OCI-LY7 (cell line): ENCODE results near the gene CAPN5. TPM values are rescaled to one million over a fixed set of nuclear protein-coding genes. Genes with fewer than 3 reads are reported as not detected.

Source experiments
- BruUV-seq: library from RNA; stranded (reverse); fragments of 400-500 nt; replicated peaks from 2 replicates; lab custom pipeline; 2021; lab: Mats Ljungman, UMichigan
- CTCF ChIA-PET: fragments of 300-600 bp; sonication (Branson Sonifier 250); formaldehyde crosslinking; loops from one replicate; lab custom pipeline; 2022; ENCODE audit warnings: antibody characterized with exemption; ENCODE audit not compliant: unreplicated experiment; lab: Charles Lee
- POLR2A ChIA-PET: fragments of 300-600 bp; sonication (Branson Sonifier 250); formaldehyde crosslinking; loops from one replicate; lab custom pipeline; 2022; ENCODE audit warnings: antibody characterized with exemption; lab: Charles Lee
- DNase-seq: peaks from one replicate; pipeline ENCODE4 v3.0.0-alpha.2; 2015; ENCODE audit warnings: low spot score
- H2AFZ ChIP-seq: fragments of 200-600 bp; sonication (generic), shearing (Covaris generic); 2 replicates; pipeline ENCODE4 v1.6.1; 2014; ENCODE audit warnings: mild to moderate bottlenecking, antibody characterized with exemption, low read length, moderate library complexity
- H3K27ac ChIP-seq: fragments of 200-600 bp; sonication (generic); 2 replicates; pipeline ENCODE4 v1.5.1; 2014; ENCODE audit warnings: mixed run types, low read depth, mild to moderate bottlenecking, moderate library complexity, low read length, inconsistent platforms; ENCODE audit not compliant: poor library complexity, severe bottlenecking
- H3K36me3 ChIP-seq: fragments of 200-600 bp; sonication (generic); 2 replicates; pipeline ENCODE4 v1.6.1; 2014; ENCODE audit warnings: mild to moderate bottlenecking, antibody characterized with exemption, low read length, moderate library complexity, mixed read lengths; ENCODE audit not compliant: insufficient read depth
- H3K4me1 ChIP-seq: fragments of 200-600 bp; sonication (generic); 2 replicates; pipeline ENCODE4 v1.5.1; 2014; ENCODE audit warnings: mild to moderate bottlenecking, low read length; ENCODE audit not compliant: insufficient read depth, poor library complexity, severe bottlenecking
- H3K4me2 ChIP-seq: fragments of 200-600 bp; sonication (generic); 2 replicates; pipeline ENCODE4 v1.6.1; 2014; ENCODE audit warnings: mild to moderate bottlenecking, low read length
- H3K4me3 ChIP-seq: fragments of 200-600 bp; sonication (generic); 2 replicates; pipeline ENCODE4 v1.5.1; 2014; ENCODE audit warnings: mild to moderate bottlenecking, low read depth, low read length; ENCODE audit not compliant: poor library complexity, severe bottlenecking
- H3K79me2 ChIP-seq: fragments of 200-600 bp; sonication (generic); 2 replicates; pipeline ENCODE4 v1.6.1; 2016; ENCODE audit warnings: low read depth, mild to moderate bottlenecking, low read length, moderate library complexity, mixed read lengths; ENCODE audit not compliant: insufficient read depth
- H3K9me2 ChIP-seq: fragments of 200-600 bp; sonication (generic); 2 replicates; pipeline ENCODE4 v1.6.1; 2016; ENCODE audit warnings: mild to moderate bottlenecking, low read length, mixed read lengths; ENCODE audit not compliant: insufficient read depth
- H3K9me3 ChIP-seq: fragments of 200-600 bp; sonication (generic); 2 replicates; pipeline ENCODE4 v1.6.1; 2014; ENCODE audit warnings: mild to moderate bottlenecking, mixed run types, low read length, mixed read lengths
- H4K20me1 ChIP-seq: fragments of 200-600 bp; sonication (generic); 2 replicates; pipeline ENCODE4 v1.6.1; 2014; ENCODE audit warnings: mild to moderate bottlenecking, antibody characterized with exemption, low read length, moderate library complexity, mixed read lengths; ENCODE audit not compliant: insufficient read depth
- EZH2phosphoT487 ChIP-seq: fragments of 200-600 bp; sonication (generic); IDR thresholded peaks from 2 replicates; pipeline ENCODE4 v1.6.1; 2018; ENCODE audit warnings: low read depth, borderline replicate concordance, mild to moderate bottlenecking, mixed run types, antibody characterized with exemption, low read length, moderate library complexity, mixed read lengths
- intact Hi-C: fragments of 100-400 bp; cut with micrococcal nuclease; formaldehyde crosslinking; loops from one replicate; pipeline ENCODE4 v1.10.0; 2022; ENCODE audit not compliant: unreplicated experiment
- total RNA-seq, 2 experiments: library from RNA; depleted of rRNA in 1 of 2; stranded (reverse); fragments of >200 nt in 1 of 2; shearing (Covaris generic) in 1 of 2; gene quantifications; 2 replicates each; pipeline ENCODE4 v1.2.3, GENCODE V29; 2014 to 2022
- TF ChIP-seq, protein P1 (sequence below): fragments of 200-600 bp; sonication (generic); conservative IDR thresholded peaks from 2 replicates; pipeline ENCODE4 v1.5.1; 2014; ENCODE audit warnings: mild to moderate bottlenecking, antibody characterized with exemption, low read length, moderate library complexity, mixed read lengths

CAPN5 gene
- total RNA-seq, 2 experiments from 2014 or later, result 1.4 to 1.5 TPM

DNA sequence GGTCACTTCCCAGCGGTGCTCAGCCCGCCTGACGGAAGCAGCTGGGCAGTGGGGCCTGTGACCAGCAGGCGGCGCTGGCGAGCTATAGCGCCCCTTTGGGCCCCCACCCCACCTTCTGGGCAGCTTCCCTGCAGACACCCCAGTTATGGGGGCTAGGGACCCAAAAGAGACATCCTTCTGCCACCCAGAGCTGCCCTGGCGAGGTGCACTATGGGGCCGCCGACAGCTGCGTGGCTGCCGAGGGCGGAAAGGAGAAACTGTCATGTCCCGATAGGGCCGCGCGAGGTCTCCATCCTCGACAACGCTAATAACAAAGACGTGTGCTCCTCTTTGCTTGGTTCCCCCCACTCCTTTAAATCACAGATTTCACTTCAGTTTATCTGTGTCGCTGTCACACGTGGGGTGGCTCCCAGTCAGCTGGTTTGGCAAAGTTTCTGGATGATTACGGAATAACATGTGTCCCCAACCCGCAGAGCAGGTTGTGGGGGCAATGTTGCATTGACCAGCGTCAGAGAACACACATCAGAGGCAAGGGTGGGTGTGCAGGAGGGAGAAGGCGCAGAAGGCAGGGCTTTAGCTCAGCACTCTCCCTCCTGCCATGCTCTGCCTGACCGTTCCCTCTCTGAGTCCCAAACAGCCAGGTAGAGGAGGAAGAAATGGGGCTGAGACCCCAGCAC, 60.6 kb downstream of the CAPN5 start:
- no peak overlapping the region for H3K27ac ChIP-seq
- TF ChIP-seq, protein P1, sequence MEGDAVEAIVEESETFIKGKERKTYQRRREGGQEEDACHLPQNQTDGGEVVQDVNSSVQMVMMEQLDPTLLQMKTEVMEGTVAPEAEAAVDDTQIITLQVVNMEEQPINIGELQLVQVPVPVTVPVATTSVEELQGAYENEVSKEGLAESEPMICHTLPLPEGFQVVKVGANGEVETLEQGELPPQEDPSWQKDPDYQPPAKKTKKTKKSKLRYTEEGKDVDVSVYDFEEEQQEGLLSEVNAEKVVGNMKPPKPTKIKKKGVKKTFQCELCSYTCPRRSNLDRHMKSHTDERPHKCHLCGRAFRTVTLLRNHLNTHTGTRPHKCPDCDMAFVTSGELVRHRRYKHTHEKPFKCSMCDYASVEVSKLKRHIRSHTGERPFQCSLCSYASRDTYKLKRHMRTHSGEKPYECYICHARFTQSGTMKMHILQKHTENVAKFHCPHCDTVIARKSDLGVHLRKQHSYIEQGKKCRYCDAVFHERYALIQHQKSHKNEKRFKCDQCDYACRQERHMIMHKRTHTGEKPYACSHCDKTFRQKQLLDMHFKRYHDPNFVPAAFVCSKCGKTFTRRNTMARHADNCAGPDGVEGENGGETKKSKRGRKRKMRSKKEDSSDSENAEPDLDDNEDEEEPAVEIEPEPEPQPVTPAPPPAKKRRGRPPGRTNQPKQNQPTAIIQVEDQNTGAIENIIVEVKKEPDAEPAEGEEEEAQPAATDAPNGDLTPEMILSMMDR, result peak; percentile 91
- TF ChIP-seq EZH2phosphoT487, result no peak
- H3K4me1 ChIP-seq, result peaks cover 11% of the 10 kb centered on the region
- DNase-seq, result peak; percentile 30
- no peaks in the 10 kb centered on the region for H3K9me2 ChIP-seq
- intact Hi-C loops, result loop anchor here (1.0 kb wide), 1 partner anchor 61 kb away; no protein-coding TSS in a partner anchor
- no peaks in the 10 kb centered on the region for H3K36me3 ChIP-seq
- no peaks in the 10 kb centered on the region for H4K20me1 ChIP-seq
- H3K9me3 ChIP-seq, result no peaks in the 10 kb centered on the region
- CTCF ChIA-PET, result interaction anchor here (0.5 kb wide), 1 partner anchor 130 kb away, joined by 3 read pairs; no protein-coding TSS in a partner anchor
- H3K4me2 ChIP-seq, result peak overlapping the region; percentile 40; the same call in 1 of the 2 replicates
- no peaks in the 10 kb centered on the region for H3K79me2 ChIP-seq
- BruUV-seq, result no TSS peak
- H2AFZ ChIP-seq, result peak overlapping the region; percentile 39; the same call in 1 of the 2 replicates
- no peak overlapping the region for H3K4me3 ChIP-seq
- POLR2A ChIA-PET, result no interaction called here

- Histone ChIP-seq H3K4me3 (no peak within 1 kb of the TSS), H2AFZ (peak within 1 kb of the TSS; percentile 39; the same call in 1 of the 2 replicates), H4K20me1 (no peaks in the 10 kb centered on the region), H3K9me2 (no peaks in the 10 kb centered on the region), H3K36me3 (no peaks in the 10 kb centered on the region), H3K4me2 (peak within 1 kb of the TSS; percentile 40; the same call in 1 of the 2 replicates), H3K79me2 (no peaks in the 10 kb centered on the region), H3K4me1 (peaks cover 11% of the 10 kb centered on the region), H3K9me3 (no peaks in the 10 kb centered on the region), H3K27ac (no peak within 1 kb of the TSS)
- no TSS peak for BruUV-seq
- ChIA-PET CTCF (no interaction called here), POLR2A (no interaction called here)
- TF ChIP-seq, protein P1, result no peak
- TF ChIP-seq EZH2phosphoT487, result no peak
- intact Hi-C loops, result loop anchor here (1.0 kb wide), 1 partner anchor 60 kb away; no protein-coding TSS in a partner anchor
- DNase-seq, result peak; percentile 9
Observed at GRCh38 chr11:77127920-77128691, 61.3 kb downstream of the CAPN5 start, which contains the start of gene MYO7A. MYO7A (plus strand) TSS chr11:77128246; CDS start chr11:77130635, 2,389 bp downstream.
